SK-N-SH (cell line): Measurements from ENCODE around the gene HSPG2. TPM values are rescaled to one million over a fixed set of nuclear protein-coding genes. Genes with fewer than 3 reads are reported as not detected.

ENCODE experiments used
- CTCF ChIA-PET: fragments of 300-600, 350-600 bp; formaldehyde crosslinking; extraction: SDS; loops from one replicate; lab custom pipeline; 2021; lab: Yijun Ruan, JAX
- POLR2A ChIA-PET: fragments of 350-600 bp; sonication (Branson Sonifier 250); formaldehyde crosslinking; extraction: SDS; loops from one replicate; lab custom pipeline; 2020; ENCODE audit warnings: antibody characterized with exemption, inconsistent platforms; lab: Yijun Ruan, JAX
- DNase-seq: peaks from one replicate; pipeline ENCODE4 v3.0.0; 2012
- H2AFZ ChIP-seq: fragments of 200-600 bp; sonication (generic); 2 replicates; pipeline ENCODE4 v1.8.1; 2016; ENCODE audit warnings: antibody characterized with exemption, mild to moderate bottlenecking, low read depth
- H3F3A ChIP-seq: fragments of 200-600 bp; sonication (generic); replicated peaks from 2 replicates; pipeline ENCODE3; 2016; ENCODE audit warnings: antibody characterized with exemption, mild to moderate bottlenecking; ENCODE audit not compliant: insufficient read depth
- H3K27ac ChIP-seq, 2 experiments: fragments of 200-500 bp in 1 of 2; fragments of 200-600 bp in 1 of 2; sonication (Bioruptor generic) in 1 of 2; sonication (generic), shearing (Covaris generic) in 1 of 2; 2 replicates each; pipeline versions ENCODE4 v1.5.1 to v1.6.1; 2014 to 2016; ENCODE audit warnings: low read depth in 2 of 2, inconsistent platforms in 1 of 2, low read length in 1 of 2, mild to moderate bottlenecking in 1 of 2, mixed read lengths in 1 of 2
- H3K27me3 ChIP-seq: fragments of 200-600 bp; sonication (generic), shearing (Covaris generic); 2 replicates; pipeline ENCODE4 v1.6.1; 2016; ENCODE audit warnings: mixed run types; ENCODE audit not compliant: insufficient read depth
- H3K36me3 ChIP-seq, 2 experiments: fragments of 200-500 bp in 1 of 2; fragments of 200-600 bp in 1 of 2; sonication (Bioruptor generic) in 1 of 2; sonication (generic) in 1 of 2; replicated peaks in 1 of 2; 2 replicates each; pipeline versions ENCODE3 to v1.5.1; 2014 to 2016; ENCODE audit warnings: low read length in 1 of 2, mild to moderate bottlenecking in 1 of 2; ENCODE audit not compliant: insufficient read depth in 2 of 2, control insufficient read depth in 1 of 2
- H3K4me1 ChIP-seq, 2 experiments: fragments of 200-500 bp in 1 of 2; fragments of 200-600 bp in 1 of 2; sonication (Bioruptor generic) in 1 of 2; sonication (generic), shearing (Covaris generic) in 1 of 2; 2 replicates each; pipeline versions ENCODE4 v1.5.1 to v1.6.1; 2014 to 2016; ENCODE audit warnings: low read depth in 1 of 2, low read length in 1 of 2, mixed run types in 1 of 2; ENCODE audit not compliant: insufficient read depth in 2 of 2, control insufficient read depth in 1 of 2
- H3K4me2 ChIP-seq: fragments of 200-600 bp; sonication (generic), shearing (Covaris generic); 2 replicates; pipeline ENCODE4 v1.6.1; 2017; ENCODE audit warnings: mixed run types
- H3K4me3 ChIP-seq, 2 experiments: fragments of 200-500 bp in 1 of 2; fragments of 200-600 bp in 1 of 2; sonication (Bioruptor generic) in 1 of 2; sonication (generic), shearing (Covaris generic) in 1 of 2; 2 replicates each; pipeline versions ENCODE4 v1.5.1 to v1.8.1; 2014 to 2016; ENCODE audit warnings: low read depth in 2 of 2, inconsistent platforms in 1 of 2, low read length in 1 of 2, mild to moderate bottlenecking in 1 of 2, mixed read lengths in 1 of 2, moderate library complexity in 1 of 2
- H3K79me2 ChIP-seq: fragments of 200-600 bp; sonication (generic); 2 replicates; pipeline ENCODE4 v1.8.1; 2017; ENCODE audit warnings: mild to moderate bottlenecking; ENCODE audit not compliant: insufficient read depth
- H3K9ac ChIP-seq: fragments of 200-600 bp; sonication (generic); 2 replicates; pipeline ENCODE4 v1.6.1; 2017; ENCODE audit warnings: mixed run types
- H3K9me2 ChIP-seq: fragments of 200-600 bp; sonication (generic); 2 replicates; pipeline ENCODE4 v1.6.1; 2017; ENCODE audit warnings: mixed run types
- H3K9me3 ChIP-seq: fragments of 200-600 bp; sonication (generic); 2 replicates; pipeline ENCODE4 v1.6.1; 2017; ENCODE audit warnings: mixed run types, mild to moderate bottlenecking, moderate library complexity
- H4K20me1 ChIP-seq: fragments of 200-600 bp; sonication (generic); 2 replicates; pipeline ENCODE4 v1.6.1; 2017; ENCODE audit warnings: mild to moderate bottlenecking, mixed run types; ENCODE audit not compliant: insufficient read depth
- CHD2 ChIP-seq: fragments of 150-350 bp; IDR thresholded peaks from 2 replicates; pipeline ENCODE4 v1.6.1; 2018; ENCODE audit warnings: low read length; ENCODE audit not compliant: partially characterized antibody
- ELF1 ChIP-seq: IDR thresholded peaks from 2 replicates; pipeline ENCODE4 v1.4.0; 2012
- EZH2phosphoT487 ChIP-seq: fragments of 200-600 bp; sonication (generic); IDR thresholded peaks from 2 replicates; pipeline ENCODE4 v1.6.1; 2017; ENCODE audit warnings: low read depth, mixed run types, mild to moderate bottlenecking, antibody characterized with exemption, moderate library complexity, borderline replicate concordance
- FOSL2 ChIP-seq: IDR thresholded peaks from 2 replicates; pipeline ENCODE4 v1.4.0; 2012; ENCODE audit warnings: low read depth, mild to moderate bottlenecking, moderate library complexity, borderline replicate concordance
- FOXJ3 ChIP-seq: sonication (generic); formaldehyde crosslinking; IDR thresholded peaks from 2 replicates; pipeline ENCODE4 v1.5.1; 2020; ENCODE audit warnings: mild to moderate bottlenecking, missing genetic modification reagents
- FOXM1 ChIP-seq: IDR thresholded peaks from 2 replicates; pipeline ENCODE4 v1.4.0; 2012; ENCODE audit warnings: low read depth, mild to moderate bottlenecking
- GABPA ChIP-seq: IDR thresholded peaks from 2 replicates; pipeline ENCODE4 v1.4.0; 2012; ENCODE audit warnings: low read depth, mild to moderate bottlenecking
- JUND ChIP-seq: IDR thresholded peaks from 2 replicates; pipeline ENCODE4 v1.4.0; 2012
- MEF2A ChIP-seq: IDR thresholded peaks from 2 replicates; pipeline ENCODE4 v1.4.0; 2012; ENCODE audit warnings: low read depth, borderline replicate concordance
- MXI1 ChIP-seq: IDR thresholded peaks from 2 replicates; pipeline ENCODE4 v1.6.1; 2012; ENCODE audit warnings: mild to moderate bottlenecking, low read depth, low read length, improper control_type of control experiment
- NFIC ChIP-seq: IDR thresholded peaks from 2 replicates; pipeline ENCODE4 v1.4.0; 2012; ENCODE audit warnings: borderline replicate concordance
- NRF1 ChIP-seq: IDR thresholded peaks from 2 replicates; pipeline ENCODE4 v1.6.1; 2012; ENCODE audit warnings: low read depth, mild to moderate bottlenecking, low read length
- POLR2AphosphoS5 ChIP-seq: IDR thresholded peaks from 2 replicates; pipeline ENCODE4 v1.6.1; 2012; ENCODE audit warnings: low read depth, low read length
- RAD21 ChIP-seq: IDR thresholded peaks from 2 replicates; pipeline ENCODE4 v1.6.1; 2012; ENCODE audit warnings: mild to moderate bottlenecking, low read length
- RCOR1 ChIP-seq: fragments of 150-350 bp; IDR thresholded peaks from 2 replicates; pipeline ENCODE4 v1.6.1; 2017; ENCODE audit warnings: antibody characterized with exemption, low read length
- RXRA ChIP-seq: IDR thresholded peaks from 2 replicates; pipeline ENCODE4 v1.4.0; 2012; ENCODE audit warnings: low read depth, mild to moderate bottlenecking, borderline replicate concordance
- SIN3A ChIP-seq: IDR thresholded peaks from 2 replicates; pipeline ENCODE4 v1.6.1; 2012; ENCODE audit warnings: low read depth, mild to moderate bottlenecking, low read length, moderate library complexity, borderline replicate concordance
- SMC3 ChIP-seq: IDR thresholded peaks from 2 replicates; pipeline ENCODE4 v1.6.1; 2012; ENCODE audit warnings: low read depth, low read length, improper control_type of control experiment
- TCF12 ChIP-seq: IDR thresholded peaks from 2 replicates; pipeline ENCODE4 v1.4.0; 2012
- TEAD4 ChIP-seq: IDR thresholded peaks from 2 replicates; pipeline ENCODE4 v1.4.0; 2012; ENCODE audit warnings: mild to moderate bottlenecking, borderline replicate concordance; ENCODE audit not compliant: insufficient read depth
- YY1 ChIP-seq: IDR thresholded peaks from 2 replicates; pipeline ENCODE4 v1.4.0; 2012; ENCODE audit warnings: low read depth, mild to moderate bottlenecking
- WGBS: methylation state at CpG from one replicate; pipeline ENCODE4 v1.1.6; 2017; ENCODE audit warnings: low lambda C conversion rate; 5-methylcytosine and 5-hydroxymethylcytosine counted together
- polyA plus RNA-seq, 3 experiments: library from polyadenylated mRNA; depleted of rRNA; stranded (reverse); fragments of >200 nt; gene quantifications; 2 replicates each; pipeline ENCODE4 v1.2.3, GENCODE V29; 2012
- TF ChIP-seq, protein P1 (sequence below): fragments of 150-350 bp; IDR thresholded peaks from 2 replicates; pipeline ENCODE4 v1.6.1; 2016; ENCODE audit warnings: mild to moderate bottlenecking, low read depth, low read length
- TF ChIP-seq, protein P2 (sequence below): IDR thresholded peaks from 2 replicates; pipeline ENCODE4 v1.4.0; 2012; ENCODE audit warnings: low read depth
- TF ChIP-seq, protein P3 (sequence below): fragments of 200-600 bp; sonication (generic); IDR thresholded peaks from 2 replicates; pipeline ENCODE4 v1.6.1; 2017; ENCODE audit warnings: antibody characterized with exemption, mild to moderate bottlenecking, moderate library complexity

Gene HSPG2
- polyA plus RNA-seq, 1 of the 3 experiments (the other 2 are of a cell fraction), result 28.9 TPM

DNA sequence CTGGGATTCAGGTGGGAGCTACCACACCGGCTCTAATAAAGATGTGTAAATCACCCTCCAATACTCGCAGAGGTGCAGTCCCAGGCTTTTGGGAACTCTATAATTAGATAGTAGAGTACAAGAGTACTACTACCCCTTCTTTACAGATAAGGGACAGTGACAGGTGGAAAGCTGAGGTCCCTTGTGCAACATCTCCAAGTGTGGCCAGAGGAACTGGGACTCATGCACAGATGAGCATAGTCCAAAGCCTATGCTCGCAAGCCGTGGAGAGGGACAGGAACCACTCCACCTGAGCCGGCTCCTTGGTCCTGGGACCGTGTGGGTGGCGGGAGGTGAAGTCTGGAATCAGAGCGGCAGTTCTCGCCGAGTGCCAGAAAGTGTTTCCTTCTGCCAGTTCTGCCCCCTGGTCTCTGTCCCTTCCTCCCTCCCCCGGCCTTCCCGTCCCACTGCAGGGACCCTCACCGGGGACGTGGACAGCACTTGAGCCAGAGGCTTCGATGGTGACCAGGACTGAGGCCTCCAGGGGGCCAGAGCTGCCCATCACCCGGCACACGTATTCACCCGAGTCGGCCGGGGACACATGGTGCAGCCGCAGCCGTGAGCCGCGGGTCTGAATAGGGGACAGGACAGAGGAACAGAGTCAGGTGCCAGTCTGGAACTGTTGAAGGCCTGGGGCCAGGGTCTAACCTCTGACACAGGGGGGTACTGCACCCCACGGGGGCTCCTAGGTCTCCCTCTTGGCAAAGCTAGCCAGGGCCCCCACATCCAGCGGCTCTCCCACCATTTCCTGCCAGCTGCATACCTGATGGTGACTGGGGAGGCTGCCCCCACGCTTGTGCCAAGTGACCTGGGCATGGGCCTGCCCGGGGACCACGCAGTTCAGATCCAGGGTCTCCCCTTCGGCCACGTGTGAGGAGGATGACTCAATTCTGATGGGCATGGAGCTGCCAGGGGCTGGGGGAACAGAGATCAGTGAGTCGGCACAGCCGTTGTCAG lies 91.2 kb downstream of the HSPG2 start:
- DNase-seq, result no peak
- TF ChIP-seq, protein P1, sequence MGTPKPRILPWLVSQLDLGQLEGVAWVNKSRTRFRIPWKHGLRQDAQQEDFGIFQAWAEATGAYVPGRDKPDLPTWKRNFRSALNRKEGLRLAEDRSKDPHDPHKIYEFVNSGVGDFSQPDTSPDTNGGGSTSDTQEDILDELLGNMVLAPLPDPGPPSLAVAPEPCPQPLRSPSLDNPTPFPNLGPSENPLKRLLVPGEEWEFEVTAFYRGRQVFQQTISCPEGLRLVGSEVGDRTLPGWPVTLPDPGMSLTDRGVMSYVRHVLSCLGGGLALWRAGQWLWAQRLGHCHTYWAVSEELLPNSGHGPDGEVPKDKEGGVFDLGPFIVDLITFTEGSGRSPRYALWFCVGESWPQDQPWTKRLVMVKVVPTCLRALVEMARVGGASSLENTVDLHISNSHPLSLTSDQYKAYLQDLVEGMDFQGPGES, result no peak
- TF ChIP-seq TCF12 (no peak), SIN3A (no peak), TEAD4 (no peak), EZH2phosphoT487 (no peak), NFIC (no peak), CHD2 (no peak), FOSL2 (no peak), RXRA (no peak), SMC3 (no peak), GABPA (no peak), FOXM1 (no peak), ELF1 (no peak), NRF1 (no peak), YY1 (no peak)
- TF ChIP-seq, protein P2, sequence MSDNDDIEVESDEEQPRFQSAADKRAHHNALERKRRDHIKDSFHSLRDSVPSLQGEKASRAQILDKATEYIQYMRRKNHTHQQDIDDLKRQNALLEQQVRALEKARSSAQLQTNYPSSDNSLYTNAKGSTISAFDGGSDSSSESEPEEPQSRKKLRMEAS, result no peak
- WGBS, result 94% methylated on average over 17 of the region's 33 CpGs
- Histone ChIP-seq H3K79me2 (no peaks in the 10 kb centered on the region), H4K20me1 (no peaks in the 10 kb centered on the region), H3K4me2 (no peak overlapping the region), H3K27ac (no peak overlapping the region), H3K9ac (no peak overlapping the region), H3K36me3 (peaks cover 8 to 48% of the 10 kb centered on the region in 2 experiments), H3K9me3 (no peaks in the 10 kb centered on the region), H3K4me3 (no peak overlapping the region), H3K4me1 (no peaks in the 10 kb centered on the region), H2AFZ (no peak overlapping the region), H3K9me2 (no peaks in the 10 kb centered on the region), H3K27me3 (no peaks in the 10 kb centered on the region), H3F3A (no peaks in the 10 kb centered on the region)
- ChIA-PET CTCF (no interaction called here), POLR2A (no interaction called here)

- Histone ChIP-seq H3K9ac (no peak overlapping the region), H3K27me3 (no peaks in the 10 kb centered on the region), H3K4me2 (no peak overlapping the region), H3K36me3 (peaks cover 7 to 43% of the 10 kb centered on the region in 2 experiments), H3K27ac (no peak overlapping the region), H4K20me1 (no peaks in the 10 kb centered on the region), H2AFZ (no peak overlapping the region), H3F3A (no peaks in the 10 kb centered on the region), H3K9me3 (no peaks in the 10 kb centered on the region), H3K79me2 (no peaks in the 10 kb centered on the region), H3K9me2 (no peaks in the 10 kb centered on the region), H3K4me3 (no peak overlapping the region), H3K4me1 (no peaks in the 10 kb centered on the region)
- TF ChIP-seq RCOR1, result no peak
- TF ChIP-seq POLR2AphosphoS5, result no peak
- no peak for TF ChIP-seq JUND
- no peak for TF ChIP-seq MEF2A
- no peak for TF ChIP-seq RAD21
- TF ChIP-seq FOXJ3 (CRISPR knock-in tag), result no peak
- TF ChIP-seq ELF1, result no peak
- TF ChIP-seq, protein P1, result no peak
- TF ChIP-seq, protein P3, sequence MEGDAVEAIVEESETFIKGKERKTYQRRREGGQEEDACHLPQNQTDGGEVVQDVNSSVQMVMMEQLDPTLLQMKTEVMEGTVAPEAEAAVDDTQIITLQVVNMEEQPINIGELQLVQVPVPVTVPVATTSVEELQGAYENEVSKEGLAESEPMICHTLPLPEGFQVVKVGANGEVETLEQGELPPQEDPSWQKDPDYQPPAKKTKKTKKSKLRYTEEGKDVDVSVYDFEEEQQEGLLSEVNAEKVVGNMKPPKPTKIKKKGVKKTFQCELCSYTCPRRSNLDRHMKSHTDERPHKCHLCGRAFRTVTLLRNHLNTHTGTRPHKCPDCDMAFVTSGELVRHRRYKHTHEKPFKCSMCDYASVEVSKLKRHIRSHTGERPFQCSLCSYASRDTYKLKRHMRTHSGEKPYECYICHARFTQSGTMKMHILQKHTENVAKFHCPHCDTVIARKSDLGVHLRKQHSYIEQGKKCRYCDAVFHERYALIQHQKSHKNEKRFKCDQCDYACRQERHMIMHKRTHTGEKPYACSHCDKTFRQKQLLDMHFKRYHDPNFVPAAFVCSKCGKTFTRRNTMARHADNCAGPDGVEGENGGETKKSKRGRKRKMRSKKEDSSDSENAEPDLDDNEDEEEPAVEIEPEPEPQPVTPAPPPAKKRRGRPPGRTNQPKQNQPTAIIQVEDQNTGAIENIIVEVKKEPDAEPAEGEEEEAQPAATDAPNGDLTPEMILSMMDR, result no peak
- TF ChIP-seq MXI1, result no peak
- WGBS, result 98% methylated on average over 9 of the region's 11 CpGs
- no peak for DNase-seq
- ChIA-PET CTCF (interaction anchor here (1.5 kb wide), 1 partner anchor 24 kb away, joined by 3 read pairs; no protein-coding TSS in a partner anchor), POLR2A (no interaction called here)
Observed at GRCh38 chr1:21843996-21844395, 93.1 kb downstream of the HSPG2 start.
